Suprapubic skin (tissue), 3 donors: Measurements from ENCODE around the gene INS.

Experiments used
- POLR2A ChIP-seq, 2 donors: fragments of 450-650 bp; IDR thresholded peaks; one replicate each; pipeline ENCODE4 v1.6.1; 2017; ENCODE audit warnings: antibody characterized with exemption in 2 of 2, mild to moderate bottlenecking in 2 of 2, moderate library complexity in 2 of 2
- TF ChIP-seq, protein P1 (sequence below), 2 donors: fragments of 200-600 bp in 1 of 2; fragments of 450-650 bp in 1 of 2; sonication (generic) in 1 of 2; IDR thresholded peaks; one replicate each; pipeline ENCODE4 v1.5.1; 2016 to 2019; ENCODE audit warnings: antibody characterized with exemption in 2 of 2, mild to moderate bottlenecking in 1 of 2, moderate library complexity in 1 of 2

- TF ChIP-seq, protein P1, sequence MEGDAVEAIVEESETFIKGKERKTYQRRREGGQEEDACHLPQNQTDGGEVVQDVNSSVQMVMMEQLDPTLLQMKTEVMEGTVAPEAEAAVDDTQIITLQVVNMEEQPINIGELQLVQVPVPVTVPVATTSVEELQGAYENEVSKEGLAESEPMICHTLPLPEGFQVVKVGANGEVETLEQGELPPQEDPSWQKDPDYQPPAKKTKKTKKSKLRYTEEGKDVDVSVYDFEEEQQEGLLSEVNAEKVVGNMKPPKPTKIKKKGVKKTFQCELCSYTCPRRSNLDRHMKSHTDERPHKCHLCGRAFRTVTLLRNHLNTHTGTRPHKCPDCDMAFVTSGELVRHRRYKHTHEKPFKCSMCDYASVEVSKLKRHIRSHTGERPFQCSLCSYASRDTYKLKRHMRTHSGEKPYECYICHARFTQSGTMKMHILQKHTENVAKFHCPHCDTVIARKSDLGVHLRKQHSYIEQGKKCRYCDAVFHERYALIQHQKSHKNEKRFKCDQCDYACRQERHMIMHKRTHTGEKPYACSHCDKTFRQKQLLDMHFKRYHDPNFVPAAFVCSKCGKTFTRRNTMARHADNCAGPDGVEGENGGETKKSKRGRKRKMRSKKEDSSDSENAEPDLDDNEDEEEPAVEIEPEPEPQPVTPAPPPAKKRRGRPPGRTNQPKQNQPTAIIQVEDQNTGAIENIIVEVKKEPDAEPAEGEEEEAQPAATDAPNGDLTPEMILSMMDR (IDR thresholded peaks at IDR 0.05) = no peak
- no peak for TF ChIP-seq POLR2A (IDR thresholded peaks at IDR 0.05)
Measured at GRCh38 chr11:2148595-2148994, 12.4 kb downstream of the INS start.
